SKM-1 treated with dmso at 0.1 percent for 144 hours (cell line): ENCODE data around the gene WDR88.
"Not testable (repeated sequence)": the region's sequence is repeated elsewhere in the genome, so short reads cannot be mapped to it uniquely, and the experiment has no call there.

Source experiments
- DNase-seq: peaks from one replicate; lab custom pipeline; 2025; ENCODE audit not compliant: unreplicated experiment; lab: John Stamatoyannopoulos, UW

Gene WDR88

DNA sequence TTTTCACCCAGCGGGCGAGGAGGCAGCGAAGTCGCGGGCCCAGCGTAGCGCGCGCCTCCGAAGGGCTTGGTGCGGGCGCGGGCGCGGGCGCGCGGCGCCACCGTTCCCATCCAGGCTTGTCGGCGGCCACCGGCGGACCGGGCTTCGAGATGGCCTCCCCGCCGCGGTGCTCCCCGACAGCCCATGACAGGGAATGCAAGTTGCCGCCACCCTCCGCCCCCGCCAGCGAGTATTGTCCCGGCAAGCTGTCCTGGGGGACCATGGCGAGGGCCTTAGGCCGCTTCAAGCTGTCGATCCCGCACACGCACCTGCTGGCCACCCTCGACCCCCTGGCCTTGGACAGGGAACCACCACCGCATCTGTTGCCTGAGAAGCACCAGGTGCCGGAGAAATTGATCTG is at the start of gene WDR88:
Gene WDR88 (plus strand): TSS at position 94 of the 400 bp plus-strand sequence. CDS start 56 bp downstream, at position 150.
- no peak for DNase-seq

- DNase-seq = no peak
Observed at GRCh38 chr19:33085570-33086128, 46.3 kb upstream of the WDR88 start.

GRCh38 chr19:33086955-33087354 is 45.0 kb upstream of the WDR88 start:
- DNase-seq = no peak

- no peak for DNase-seq
Observed at GRCh38 chr19:33089010-33089409, 42.9 kb upstream of the WDR88 start.

DNA sequence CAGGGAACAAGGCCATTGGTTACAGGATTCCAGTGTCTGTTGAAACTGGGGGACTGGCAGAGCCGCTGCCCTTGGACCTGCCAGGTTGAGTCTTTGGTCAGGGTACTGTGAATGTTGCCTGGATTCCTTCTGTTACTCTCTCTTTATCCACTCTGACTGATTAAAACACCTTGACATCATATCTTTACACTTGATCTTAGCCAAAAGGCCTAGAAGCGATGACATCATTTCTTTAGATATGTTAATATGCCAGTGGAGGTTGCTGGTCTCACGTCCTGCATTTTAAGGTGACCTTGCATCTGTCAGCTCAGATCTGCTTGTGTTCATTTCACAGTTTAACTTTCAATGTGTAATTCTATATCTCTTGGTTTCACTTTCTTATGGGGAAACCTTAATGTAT is 41.7 kb upstream of the WDR88 start:
- no peak for DNase-seq

DNA sequence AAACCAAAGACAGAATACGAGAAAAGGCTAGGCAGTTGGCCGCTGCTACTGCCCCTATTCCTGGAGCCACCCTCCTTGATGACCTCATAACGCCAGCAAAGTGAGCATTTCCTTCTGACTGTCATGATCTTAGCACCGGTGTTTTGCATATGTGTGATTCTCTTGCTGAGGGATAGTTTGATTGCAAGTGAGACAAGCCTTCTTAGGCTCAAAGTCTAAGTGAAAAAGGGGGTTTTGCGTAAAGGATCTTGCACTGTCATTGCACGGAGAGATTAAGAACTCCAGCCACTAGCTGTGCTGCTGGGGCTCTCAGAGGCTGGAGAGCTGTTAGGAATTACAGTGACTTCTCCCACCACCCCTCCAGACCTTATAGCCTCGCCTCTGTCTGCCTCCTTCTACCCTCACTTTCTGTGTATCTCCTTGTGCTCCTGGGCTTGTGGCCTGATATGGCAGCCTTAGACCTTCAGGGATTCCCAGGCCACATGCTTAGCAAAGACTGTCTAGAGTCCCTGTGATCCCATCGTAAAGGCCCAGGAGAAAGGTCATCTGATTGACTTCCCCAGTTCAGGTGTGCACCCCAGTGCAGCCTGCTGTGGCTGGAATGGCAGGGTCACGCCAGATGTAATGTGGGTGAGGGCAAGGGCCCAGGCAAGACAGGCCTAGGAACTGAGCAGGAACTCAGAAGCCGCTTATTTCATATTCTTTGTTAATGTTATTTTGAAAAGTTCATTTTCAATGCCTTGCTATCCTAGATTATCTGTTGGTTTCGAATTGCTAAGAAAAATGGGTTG is 38.3 kb upstream of the WDR88 start:
- DNase-seq = no peak

GRCh38 chr19:33094436-33095067 is 37.4 kb upstream of the WDR88 start:
- DNase-seq = no peak

GRCh38 chr19:33096005-33096404 is 35.9 kb upstream of the WDR88 start:
- DNase-seq = no peak

- DNase-seq = no peak
Observed at GRCh38 chr19:33098055-33098534, 33.8 kb upstream of the WDR88 start.

- DNase-seq = no peak
Observed at GRCh38 chr19:33100894-33101644, 30.8 kb upstream of the WDR88 start.

DNA sequence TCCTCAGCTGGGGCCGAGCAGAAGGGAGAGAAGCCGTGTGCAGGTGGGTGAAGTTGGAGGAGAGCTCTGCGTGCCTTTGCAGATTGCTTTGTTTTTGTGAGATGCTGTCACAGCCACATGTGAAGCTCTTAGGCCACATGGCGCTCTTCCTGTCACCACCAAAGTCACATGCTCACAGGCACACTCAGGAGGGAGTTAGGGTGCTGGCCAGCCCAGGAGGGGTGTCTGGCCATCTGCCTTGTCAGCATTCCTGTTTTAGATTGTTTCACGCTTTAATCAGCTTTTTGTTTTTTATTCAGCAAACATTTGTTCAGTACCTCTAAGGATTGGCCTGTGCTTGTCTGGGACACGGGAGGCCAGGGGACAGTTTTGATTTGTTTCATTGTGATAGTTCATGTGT is 29.0 kb upstream of the WDR88 start:
- DNase-seq = no peak

DNA sequence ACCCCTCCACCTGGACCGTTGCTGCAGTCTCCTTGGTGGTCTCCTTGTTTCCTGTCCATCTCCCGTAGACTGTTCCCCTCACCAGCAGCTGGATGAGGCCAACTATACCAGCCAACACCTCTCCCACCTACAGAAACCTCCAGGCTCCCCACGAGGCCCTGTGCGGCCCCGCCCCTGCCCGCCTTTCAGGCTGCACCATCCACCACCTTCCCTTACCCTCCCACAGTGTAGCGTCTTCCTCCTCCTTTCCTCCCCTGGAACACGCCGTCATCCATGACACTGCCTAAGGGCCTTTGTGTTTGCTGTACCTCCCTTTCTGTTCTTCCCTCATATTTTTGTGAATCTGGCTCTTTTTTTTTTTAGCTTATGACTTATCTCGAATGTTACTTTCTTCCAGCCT is 23.8 kb upstream of the WDR88 start:
- no peak for DNase-seq

DNA sequence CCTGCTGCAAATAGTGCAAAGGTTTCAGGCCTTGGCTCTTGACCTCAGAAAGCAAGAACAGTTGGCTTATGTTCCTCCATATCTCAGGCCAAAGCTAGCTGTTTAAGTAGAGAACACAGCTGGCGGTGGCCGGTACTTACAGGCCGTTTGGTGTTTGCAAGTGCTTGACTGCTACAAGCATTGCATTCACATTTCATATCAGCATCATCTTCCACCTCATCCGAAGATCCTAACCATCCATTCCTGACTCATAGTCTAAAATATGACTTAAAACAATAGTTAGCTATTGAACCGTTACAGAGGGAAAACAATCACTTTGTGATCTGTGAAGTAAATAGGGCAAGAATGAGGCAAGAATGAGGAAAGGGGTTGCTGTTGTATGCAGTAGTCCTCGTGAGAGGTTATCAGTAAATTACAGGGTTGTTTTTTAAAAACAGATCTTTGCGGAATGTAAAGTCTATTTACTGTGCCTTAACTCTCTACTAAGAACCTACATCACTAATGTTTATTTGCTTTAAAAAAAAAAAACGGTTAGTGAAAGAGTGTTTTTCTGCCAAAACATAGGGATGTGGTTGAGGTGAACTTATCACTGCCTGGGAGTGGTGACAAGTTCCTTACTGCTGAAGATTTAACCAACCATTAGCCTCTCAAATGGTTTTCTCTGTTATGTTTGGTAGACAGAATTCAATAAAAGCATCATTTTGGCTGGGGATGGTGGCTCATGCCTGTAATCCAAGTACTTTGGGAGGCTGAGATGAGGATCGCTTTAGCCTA is 21.6 kb upstream of the WDR88 start:
- DNase-seq = no peak

DNA sequence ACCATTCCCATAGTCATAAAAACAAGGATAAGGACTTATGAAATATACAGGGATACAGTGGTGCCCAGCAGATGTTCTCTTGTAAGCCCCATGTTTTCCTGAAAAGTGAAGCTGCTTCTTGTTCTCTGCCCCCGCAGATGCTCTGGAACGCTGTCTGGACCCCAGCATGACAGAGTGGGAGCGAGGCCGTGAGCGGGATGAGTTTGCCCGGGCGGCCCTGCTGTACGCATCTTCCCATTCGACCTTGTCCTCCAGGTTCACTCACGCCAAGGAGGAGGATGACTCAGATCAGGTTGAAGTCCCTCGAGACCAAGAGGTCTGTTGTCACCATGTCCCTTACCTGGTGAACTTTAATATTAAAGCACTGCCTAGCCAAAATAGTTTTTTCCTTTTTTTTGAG is 20.3 kb upstream of the WDR88 start:
- DNase-seq = no peak

DNA sequence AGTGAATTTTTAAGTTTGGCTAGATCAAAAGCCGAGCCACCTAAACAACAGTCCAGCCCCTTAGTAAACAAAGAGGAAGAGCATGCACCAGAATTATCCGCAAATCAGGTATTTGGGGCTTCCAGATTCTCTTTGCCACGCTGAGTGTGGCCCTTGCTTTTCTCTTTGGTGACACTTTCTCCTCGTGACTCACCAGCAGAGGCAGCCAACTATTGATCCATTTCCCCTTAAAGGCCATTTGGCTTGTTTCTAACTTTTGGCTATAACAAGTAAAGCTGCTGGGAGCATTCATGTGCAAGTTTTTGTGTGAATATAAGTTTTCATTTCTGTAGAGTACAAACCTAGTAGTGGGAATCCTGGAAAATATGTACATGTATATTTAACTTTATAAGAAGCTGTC is 17.6 kb upstream of the WDR88 start:
- DNase-seq = no peak

GRCh38 chr19:33117501-33117900 is 14.4 kb upstream of the WDR88 start:
- DNase-seq = no peak

GRCh38 chr19:33118643-33119042 is 13.3 kb upstream of the WDR88 start:
- DNase-seq = no peak

DNA sequence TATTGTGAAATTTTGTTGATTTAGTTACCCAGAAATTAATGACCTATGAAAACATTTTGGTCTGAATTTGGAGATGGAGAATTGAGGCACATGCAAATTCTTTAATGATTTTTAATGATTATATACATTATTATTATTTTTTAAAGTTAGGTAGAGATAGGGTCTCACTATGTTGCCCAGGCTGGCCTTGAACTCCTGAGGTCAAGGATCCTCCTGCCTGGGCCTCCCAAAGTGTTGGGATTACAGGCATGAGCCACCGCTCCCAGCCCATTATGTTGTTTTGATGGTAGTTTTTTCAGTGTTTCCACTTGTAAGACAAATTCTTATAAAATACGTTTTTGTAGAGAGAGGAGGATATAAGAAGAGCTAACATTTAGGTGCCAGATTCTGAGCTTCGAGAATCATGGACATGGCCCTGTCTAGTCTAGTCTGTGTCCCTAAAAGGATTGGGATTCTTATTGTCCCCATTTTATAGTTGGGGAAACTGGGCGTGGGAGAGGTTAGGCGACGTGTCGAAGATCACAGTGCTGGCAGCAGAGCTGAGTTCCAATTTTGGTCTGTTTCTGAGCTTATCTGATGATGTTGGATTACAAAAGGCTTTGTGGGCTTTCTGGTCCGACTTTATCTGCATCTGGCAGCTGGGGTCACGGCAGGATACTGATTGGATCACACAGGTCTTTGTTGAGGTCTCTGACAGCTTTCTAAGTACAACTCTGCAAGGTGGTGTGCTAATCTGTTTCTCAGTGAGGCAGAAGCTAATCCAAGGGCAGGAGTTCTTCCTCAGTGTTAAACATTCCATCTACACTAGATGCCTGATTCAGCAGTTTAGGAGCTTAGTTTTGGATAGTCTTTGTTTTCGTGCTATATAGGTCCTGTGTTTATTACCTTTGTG is 7.5 kb upstream of the WDR88 start:
- no peak for DNase-seq

DNA sequence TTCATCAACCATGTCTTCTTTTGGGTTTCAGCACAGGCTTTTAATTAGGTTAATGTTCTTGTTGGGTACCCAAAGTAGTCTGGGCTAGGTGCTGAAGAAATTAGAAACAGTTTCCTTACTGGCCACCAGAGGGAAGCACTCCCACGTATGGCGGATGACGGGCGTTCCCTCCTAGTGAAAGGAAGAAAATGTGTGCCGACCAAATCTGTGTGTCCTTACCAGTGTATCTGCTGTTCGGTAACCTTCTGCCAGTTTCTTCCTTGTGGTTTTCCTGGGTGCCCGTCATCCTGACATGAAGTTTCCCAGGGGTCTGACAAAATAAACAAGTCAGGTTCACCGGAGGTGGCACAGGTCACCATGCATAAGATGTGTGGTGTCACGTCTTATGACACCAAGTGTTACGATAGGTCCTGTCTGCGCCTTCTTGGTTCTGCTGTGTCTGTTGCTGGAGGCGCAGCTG is 6.0 kb upstream of the WDR88 start:
- peak; percentile 68 for DNase-seq

- not testable (repeated sequence) for DNase-seq
Observed at GRCh38 chr19:33126712-33127111, 5.2 kb upstream of the WDR88 start.
